CD14-positive monocyte (primary cell): ENCODE data around the gene BRK1. TPM values are rescaled to one million over a fixed set of nuclear protein-coding genes. Genes with fewer than 3 reads are reported as not detected.
"Not testable (repeated sequence)": the region's sequence is repeated elsewhere in the genome, so short reads cannot be mapped to it uniquely, and the experiment has no call there.

Source experiments
- DNase-seq, 3 donors: peaks; one replicate each; pipeline ENCODE4 v3.0.0-alpha.2; 2011 to 2022
- H2AFZ ChIP-seq: 2 replicates; pipeline ENCODE4 v1.6.0; 2012; ENCODE audit warnings: mild to moderate bottlenecking, low read depth, low read length, inconsistent platforms; ENCODE audit not compliant: insufficient read depth, poor library complexity, severe bottlenecking
- H3K27ac ChIP-seq, 2 donors: 1 replicate in 1 of 2; 2 replicates in 1 of 2; pipeline ENCODE4 v1.5.1; 2012 to 2013; ENCODE audit warnings: low read length in 2 of 2, control low read depth in 1 of 2, inconsistent platforms in 1 of 2, low read depth in 1 of 2, mild to moderate bottlenecking in 1 of 2
- H3K27me3 ChIP-seq, 2 donors: one replicate each; pipeline versions ENCODE4 v1.6.0 to v1.6.1; 2011 to 2013; ENCODE audit warnings: low read length in 2 of 2; ENCODE audit not compliant: control insufficient read depth in 2 of 2, insufficient read depth in 2 of 2
- H3K36me3 ChIP-seq, 2 donors: replicated peaks in 1 of 2; 1 replicate in 1 of 2; 2 replicates in 1 of 2; pipeline versions ENCODE4 v1.5.1 to v1.6.1; 2012 to 2013; ENCODE audit warnings: low read length in 2 of 2, control low read depth in 1 of 2, inconsistent platforms in 1 of 2, mild to moderate bottlenecking in 1 of 2; ENCODE audit not compliant: insufficient read depth in 2 of 2, control insufficient read depth in 1 of 2
- H3K4me1 ChIP-seq, 2 donors: 1 replicate in 1 of 2; 2 replicates in 1 of 2; pipeline versions ENCODE4 v1.5.1 to v1.6.1; 2012 to 2013; ENCODE audit warnings: low read length in 2 of 2, control low read depth in 1 of 2, inconsistent platforms in 1 of 2, mild to moderate bottlenecking in 1 of 2, moderate library complexity in 1 of 2; ENCODE audit not compliant: insufficient read depth in 2 of 2, control insufficient read depth in 1 of 2
- H3K4me2 ChIP-seq: replicated peaks from 2 replicates; pipeline ENCODE3; 2012; ENCODE audit warnings: low read length, moderate library complexity, mild to moderate bottlenecking; ENCODE audit not compliant: poor library complexity, severe bottlenecking; ENCODE audit errors: extremely low read depth
- H3K4me3 ChIP-seq, 3 experiments: fragments of 200-600 bp in 1 of 3; sonication (generic) in 1 of 3; replicated peaks in 1 of 3; 1 replicate in 2 of 3; 2 replicates in 1 of 3; pipeline ENCODE4 v1.5.1; 2011 to 2013; ENCODE audit warnings: low read length in 3 of 3, mild to moderate bottlenecking in 3 of 3, control low read depth in 2 of 3, low read depth in 2 of 3, inconsistent platforms in 1 of 3, moderate library complexity in 1 of 3
- H3K79me2 ChIP-seq: 2 replicates; pipeline ENCODE4 v1.6.0; 2012; ENCODE audit warnings: mild to moderate bottlenecking, control low read depth, inconsistent platforms, low read length, moderate library complexity; ENCODE audit not compliant: insufficient read depth
- H3K9ac ChIP-seq: 2 replicates; pipeline ENCODE4 v1.6.0; 2017; ENCODE audit warnings: low read length, mild to moderate bottlenecking; ENCODE audit not compliant: insufficient read depth, poor library complexity, severe bottlenecking
- H3K9me3 ChIP-seq, 2 donors: replicated peaks in 1 of 2; 1 replicate in 1 of 2; 2 replicates in 1 of 2; pipeline versions ENCODE4 v1.5.1 to v1.6.1; 2012 to 2013; ENCODE audit warnings: low read length in 2 of 2, control low read depth in 1 of 2; ENCODE audit not compliant: control insufficient read depth in 1 of 2, insufficient read depth in 1 of 2
- H4K20me1 ChIP-seq: 2 replicates; pipeline ENCODE4 v1.6.0; 2012; ENCODE audit warnings: mild to moderate bottlenecking, low read length, control low read depth, moderate library complexity; ENCODE audit not compliant: insufficient read depth
- H3K27ac Mint-ChIP-seq, 7 donors: one replicate each; pipeline ENCODE4 v1.8.0; 2020; ENCODE audit warnings: mild to moderate bottlenecking in 7 of 7, mixed read lengths in 7 of 7, moderate library complexity in 6 of 7, inconsistent platforms in 2 of 7
- H3K27me3 Mint-ChIP-seq, 3 donors: one replicate each; pipeline ENCODE4 v1.8.0; 2021 to 2022; ENCODE audit warnings: low read depth in 3 of 3, mild to moderate bottlenecking in 3 of 3, mixed read lengths in 3 of 3, moderate library complexity in 3 of 3, inconsistent platforms in 1 of 3
- H3K36me3 Mint-ChIP-seq, 2 donors: one replicate each; pipeline ENCODE4 v1.8.0; 2020; ENCODE audit warnings: mixed read lengths in 2 of 2, inconsistent platforms in 1 of 2, mild to moderate bottlenecking in 1 of 2
- H3K4me1 Mint-ChIP-seq: one replicate; pipeline ENCODE4 v1.8.0; 2020; ENCODE audit warnings: mild to moderate bottlenecking, mixed read lengths
- H3K4me3 Mint-ChIP-seq, 2 donors: one replicate each; pipeline ENCODE4 v1.8.0; 2020; ENCODE audit warnings: mild to moderate bottlenecking in 2 of 2, mixed read lengths in 2 of 2, moderate library complexity in 1 of 2
- H3K9me3 Mint-ChIP-seq, 7 donors: one replicate each; pipeline ENCODE4 v1.8.0; 2020 to 2022; ENCODE audit warnings: mixed read lengths in 7 of 7, mild to moderate bottlenecking in 6 of 7, moderate library complexity in 6 of 7, inconsistent platforms in 2 of 7
- WGBS: methylation state at CpG from one replicate; pipeline ENCODE4 v1.1.5; 2013; ENCODE audit warnings: missing lambda C conversion rate; ENCODE audit not compliant: insufficient coverage; 5-methylcytosine and 5-hydroxymethylcytosine counted together
- intact Hi-C, 2 donors: fragments of 100-400 bp; cut with micrococcal nuclease; formaldehyde crosslinking; loops; one replicate each; pipeline versions ENCODE4 v1.15.0 to v1.15.1; 2023
- polyA plus RNA-seq, 3 donors: library from polyadenylated mRNA; depleted of rRNA in 1 of 3; unstranded in 2 of 3; stranded (reverse) in 1 of 3; fragments of 300-500 nt in 2 of 3; fragments of >200 nt in 1 of 3; fragmentation: Illumina TruSeq in 2 of 3; gene quantifications; 1 replicate in 2 of 3; 2 replicates in 1 of 3; pipeline ENCODE4 v1.2.3, GENCODE V29; 2012 to 2021

Gene BRK1
- polyA plus RNA-seq, 3 donors: 144 to 318 (median 295) TPM

- not testable (repeated sequence) for H3K4me3 Mint-ChIP-seq, H3K27ac ChIP-seq, H3K79me2 ChIP-seq, H3K4me3 ChIP-seq, H3K4me2 ChIP-seq, DNase-seq, H4K20me1 ChIP-seq, H3K36me3 ChIP-seq, H3K27me3 ChIP-seq, H3K9me3 Mint-ChIP-seq, H2AFZ ChIP-seq, H3K27me3 Mint-ChIP-seq, H3K9ac ChIP-seq, H3K9me3 ChIP-seq
- peaks cover 14 to 31% of the 10 kb centered on the region in 2 donors for H3K36me3 Mint-ChIP-seq
- WGBS: 71% methylated on average over 2 of the region's 4 CpGs
- intact Hi-C loops: loop anchor here in 1 of 2 donors (5.0 kb wide), 1 partner anchor 46 kb away; no protein-coding TSS in a partner anchor
- H3K4me1 ChIP-seq: peaks cover 19 to 29% of the 10 kb centered on the region in 2 donors
- H3K4me1 Mint-ChIP-seq: peaks cover 29% of the 10 kb centered on the region
- peak overlapping the region in 3 of 7 donors; percentile 14 to 77 (median 41) for H3K27ac Mint-ChIP-seq
Measured at GRCh38 chr3:10176150-10176549, 60.7 kb downstream of the BRK1 start.

Other genes starting within 250 kb of the BRK1 start
- gene CIDEC, start 235.4 kb upstream of the BRK1 start, polyA plus RNA-seq: under 1 TPM in 1 of 3 donors, not detected in 2; 0.08 TPM
- 10 to 100 TPM; 17.3 to 56.3 (median 49.8) TPM for gene JAGN1, start 225.1 kb upstream of the BRK1 start, polyA plus RNA-seq
- under 1 TPM in 1 of 3 donors, not detected in 2; 0.27 TPM for gene IL17RE, start 212.8 kb upstream of the BRK1 start, polyA plus RNA-seq
- gene IL17RC, start 198.6 kb upstream of the BRK1 start, polyA plus RNA-seq: 10 to 100 TPM in 1 of 3 donors, 1 to 10 TPM in 2; 8.3 to 17.9 (median 9.3) TPM
- 10 to 100 TPM; 16.1 to 23.4 (median 19.2) TPM for gene CRELD1, start 181.8 kb upstream of the BRK1 start, polyA plus RNA-seq
- gene PRRT3, start 163.3 kb upstream of the BRK1 start, polyA plus RNA-seq: under 1 TPM; 0.11 to 0.57 (median 0.31) TPM
- 100 to 1,000 TPM in 2 of 3 donors, 10 to 100 TPM in 1; 99.9 to 111 (median 105) TPM for gene EMC3, start 128.8 kb upstream of the BRK1 start, polyA plus RNA-seq
- 10 to 100 TPM in 1 of 3 donors, 1 to 10 TPM in 2; 1.3 to 11.6 (median 2.4) TPM for gene FANCD2, start 89.2 kb upstream of the BRK1 start, polyA plus RNA-seq
- gene FANCD2OS, start 7.4 kb upstream of the BRK1 start, polyA plus RNA-seq: not detected
- gene VHL, start 26.1 kb downstream of the BRK1 start, polyA plus RNA-seq: 10 to 100 TPM in 2 of 3 donors, 1 to 10 TPM in 1; 9.6 to 15.8 (median 15.3) TPM
- gene IRAK2, start 49.2 kb downstream of the BRK1 start, polyA plus RNA-seq: 1 to 10 TPM in 2 of 3 donors, under 1 TPM in 1; 0.78 to 2.0 (median 1.5) TPM
- gene TATDN2, start 132.8 kb downstream of the BRK1 start, polyA plus RNA-seq: 10 to 100 TPM in 1 of 3 donors, 1 to 10 TPM in 2; 6.0 to 27.1 (median 6.0) TPM
- gene GHRL, start 177.3 kb downstream of the BRK1 start, polyA plus RNA-seq: 1 to 10 TPM; 2.3 to 9.9 (median 7.0) TPM
- gene SEC13, start 205.4 kb downstream of the BRK1 start, polyA plus RNA-seq: 100 to 1,000 TPM in 2 of 3 donors, 10 to 100 TPM in 1; 84.9 to 188 (median 186) TPM